ENCODE data around the gene PRSS38.
"Not testable (repeated sequence)": the region's sequence is repeated elsewhere in the genome, so short reads cannot be mapped to it uniquely, and the experiment has no call there.

PRSS38 gene

GRCh38 chr1:227844320-227845146 is 29.1 kb downstream of the PRSS38 start:
- Histone ChIP-seq H3K9me3 (no peaks in the 10 kb centered on the region), H3K4me3 (no peak overlapping the region), H3K27ac (no peak overlapping the region), H3K4me1 (no peaks in the 10 kb centered on the region), H3K36me3 (no peaks in the 10 kb centered on the region), H3K27me3 (no peaks in the 10 kb centered on the region)
- DNase-seq, result no peak
- no peak for TF ChIP-seq CTCF (IDR thresholded peaks at IDR 0.05)
- intact Hi-C loops (cut with DNase I; ENCODE audit: low total_unique reads), result no loop called here

- H3K9me3 ChIP-seq, result no peaks in the 10 kb centered on the region
- H3K4me3 ChIP-seq, result no peak overlapping the region
- no peaks in the 10 kb centered on the region for H3K27me3 ChIP-seq
- TF ChIP-seq CTCF (IDR thresholded peaks at IDR 0.05), result no peak
- H3K4me1 ChIP-seq, result no peaks in the 10 kb centered on the region
- intact Hi-C loops (cut with DNase I; ENCODE audit: low total_unique reads), result no loop called here
- no peak for DNase-seq
- no peak overlapping the region for H3K27ac ChIP-seq
- H3K36me3 ChIP-seq, result no peaks in the 10 kb centered on the region
Observed at GRCh38 chr1:227845147-227845458, 29.6 kb downstream of the PRSS38 start.

- Histone ChIP-seq H3K27me3 (no peaks in the 10 kb centered on the region), H3K4me1 (no peaks in the 10 kb centered on the region), H3K27ac (no peak overlapping the region), H3K9me3 (no peaks in the 10 kb centered on the region), H3K36me3 (no peaks in the 10 kb centered on the region), H3K4me3 (no peak overlapping the region)
- no peak for TF ChIP-seq CTCF (IDR thresholded peaks at IDR 0.05)
- intact Hi-C loops (cut with DNase I; ENCODE audit: low total_unique reads), result no loop called here
- no peak for DNase-seq
Observed at GRCh38 chr1:227845519-227845918, 30.0 kb downstream of the PRSS38 start.

- Histone ChIP-seq H3K27ac (no peak overlapping the region), H3K9me3 (no peaks in the 10 kb centered on the region), H3K4me3 (no peak overlapping the region), H3K36me3 (no peaks in the 10 kb centered on the region), H3K27me3 (no peaks in the 10 kb centered on the region), H3K4me1 (no peaks in the 10 kb centered on the region)
- intact Hi-C loops (cut with DNase I; ENCODE audit: low total_unique reads), result no loop called here
- no peak for DNase-seq
- TF ChIP-seq CTCF (IDR thresholded peaks at IDR 0.05), result no peak
Observed at GRCh38 chr1:227846265-227846858, 30.9 kb downstream of the PRSS38 start.

GRCh38 chr1:227847046-227847445 is 31.6 kb downstream of the PRSS38 start:
- H3K4me3 ChIP-seq; intact Hi-C loops (cut with DNase I; ENCODE audit: low total_unique reads); H3K27ac ChIP-seq; H3K36me3 ChIP-seq; H3K4me1 ChIP-seq; H3K27me3 ChIP-seq; DNase-seq; H3K9me3 ChIP-seq: not testable (repeated sequence)

- Histone ChIP-seq H3K9me3 (no peaks in the 10 kb centered on the region), H3K4me3 (no peak overlapping the region), H3K27me3 (peaks cover 0 to 9% of the 10 kb centered on the region in 2 donors), H3K36me3 (no peaks in the 10 kb centered on the region), H3K27ac (no peak overlapping the region), H3K4me1 (no peaks in the 10 kb centered on the region)
- intact Hi-C loops (cut with DNase I; ENCODE audit: low total_unique reads), result no loop called here
- no peak for TF ChIP-seq CTCF (IDR thresholded peaks at IDR 0.05)
- DNase-seq, result no peak
Observed at GRCh38 chr1:227848430-227848932, 33.0 kb downstream of the PRSS38 start.
